HepG2 (cell line): ENCODE results near the gene SHROOM1. TPM values are rescaled to one million over a fixed set of nuclear protein-coding genes. Genes with fewer than 3 reads are reported as not detected.

ENCODE experiments used
- ATAC-seq: fragments of 200-7000 bp; cut with Tn5 transposase; 3 replicates; pipeline ENCODE4 v1.9.1; 2020; ENCODE audit warnings: mild to moderate bottlenecking, moderate library complexity
- BruUV-seq: library from RNA; stranded (reverse); fragments of 400-500 nt; replicated peaks from 2 replicates; lab custom pipeline; 2021; lab: Mats Ljungman, UMichigan
- CTCF ChIA-PET: fragments of 300-600 bp; formaldehyde crosslinking; extraction: SDS; loops from one replicate; lab custom pipeline; 2021; ENCODE audit warnings: low total read pairs, inconsistent platforms, low intra/inter-chr PET ratio; lab: Yijun Ruan, JAX
- POLR2A ChIA-PET: fragments of 350-600 bp; sonication (Branson Sonifier 250); formaldehyde crosslinking; loops from one replicate; lab custom pipeline; 2020; ENCODE audit warnings: antibody characterized with exemption, inconsistent platforms; lab: Yijun Ruan, JAX
- DNase-seq: peaks from one replicate; pipeline ENCODE4 v3.0.0-alpha.2; 2015; ENCODE audit warnings: low spot score
- FAIRE-seq: peaks from 3 replicates; lab custom pipeline; 2011; peaks lifted over from hg19 to GRCh38; lab: Jason Lieb, UNC
- H2AFZ ChIP-seq: one replicate; pipeline ENCODE4 v1.6.1; 2011; ENCODE audit warnings: low read length, inconsistent platforms
- H3K27ac ChIP-seq: fragments of 300-600 bp; 3 replicates; pipeline ENCODE4 v1.8.0; 2011; ENCODE audit warnings: mixed run types, mild to moderate bottlenecking, mixed read lengths, low read length, inconsistent platforms; ENCODE audit not compliant: insufficient read depth; ENCODE audit errors: extremely low read length
- H3K27me3 ChIP-seq, 2 experiments: fragments of 200-600 bp in 1 of 2; 2 replicates in 1 of 2; 3 replicates in 1 of 2; pipeline versions ENCODE4 v1.6.0 to v1.8.0; 2011; ENCODE audit warnings: low read length in 2 of 2, mild to moderate bottlenecking in 2 of 2, moderate library complexity in 2 of 2, inconsistent platforms in 1 of 2; ENCODE audit not compliant: insufficient read depth in 2 of 2, control insufficient read depth in 1 of 2
- H3K36me3 ChIP-seq, 2 experiments: fragments of 200-600 bp in 1 of 2; replicated peaks in 1 of 2; 2 replicates in 1 of 2; 3 replicates in 1 of 2; pipeline versions ENCODE4 v1.5.1 to v1.8.0; 2011; ENCODE audit warnings: low read length in 2 of 2, inconsistent platforms in 1 of 2; ENCODE audit not compliant: insufficient read depth in 2 of 2, control insufficient read depth in 1 of 2
- H3K4me1 ChIP-seq: 2 replicates; pipeline ENCODE4 v1.5.1; 2012; ENCODE audit warnings: low read length, inconsistent platforms; ENCODE audit not compliant: insufficient read depth
- H3K4me2 ChIP-seq: 2 replicates; pipeline ENCODE4 v1.6.0; 2011; ENCODE audit warnings: low read depth, low read length, inconsistent platforms
- H3K4me3 ChIP-seq, 3 experiments: fragments of 200-600 bp in 1 of 3; sonication (generic), shearing (Covaris generic) in 1 of 3; replicated peaks in 1 of 3; 2 replicates each; pipeline ENCODE4 v1.5.1; 2011 to 2016; ENCODE audit warnings: low read length in 3 of 3, inconsistent platforms in 2 of 3, low read depth in 2 of 3, mild to moderate bottlenecking in 2 of 3, control low read depth in 1 of 3, mixed read lengths in 1 of 3; ENCODE audit not compliant: insufficient read depth in 1 of 3
- H3K79me2 ChIP-seq: one replicate; pipeline ENCODE4 v1.6.1; 2011; ENCODE audit warnings: low read length, inconsistent platforms; ENCODE audit not compliant: insufficient read depth
- H3K9ac ChIP-seq: 2 replicates; pipeline ENCODE4 v1.6.0; 2011; ENCODE audit warnings: mild to moderate bottlenecking, low read depth, low read length, inconsistent platforms; ENCODE audit not compliant: insufficient read depth
- H3K9me3 ChIP-seq: 2 replicates; pipeline ENCODE4 v1.5.1; 2012; ENCODE audit warnings: mild to moderate bottlenecking, low read length
- H4K20me1 ChIP-seq: 2 replicates; pipeline ENCODE4 v1.6.0; 2011; ENCODE audit warnings: inconsistent platforms, mild to moderate bottlenecking, low read length, moderate library complexity; ENCODE audit not compliant: insufficient read depth
- ATRX ChIP-seq: sonication (generic); formaldehyde crosslinking; IDR thresholded peaks from 2 replicates; pipeline ENCODE4 v1.4.0; 2020; ENCODE audit warnings: missing genetic modification reagents, borderline replicate concordance
- FOXP1 ChIP-seq, 2 experiments: fragments of 450-650 bp in 1 of 2; IDR thresholded peaks; 2 replicates each; pipeline ENCODE4 v1.6.1; 2017 to 2018; ENCODE audit warnings: antibody characterized with exemption in 1 of 2
- WGBS: methylation state at CpG from one replicate; pipeline ENCODE4 v1.1.6; 2017; ENCODE audit warnings: low lambda C conversion rate; 5-methylcytosine and 5-hydroxymethylcytosine counted together
- in situ Hi-C: cut with HindIII; loops from 2 replicates; pipeline ENCODE4 v1.10.0; 2017; ENCODE audit warnings: low pct_unique_long_range_greater_than_20kb; ENCODE audit not compliant: extremely low pct_ligation_motif_present
- intact Hi-C: fragments of 100-400 bp; cut with micrococcal nuclease; formaldehyde crosslinking; loops from one replicate; pipeline ENCODE4 v1.10.0; 2022; ENCODE audit not compliant: unreplicated experiment
- polyA plus RNA-seq, 8 experiments: library from polyadenylated mRNA; depleted of rRNA in 3 of 8; stranded (reverse) in 7 of 8; unstranded in 1 of 8; fragments of >200 nt; fragmentation: Illumina TruSeq in 4 of 8; extraction: Trizol in 4 of 8; gene quantifications; 2 replicates each; pipeline versions ENCODE4 v1.2.1 to v1.2.3, GENCODE V29; 2011 to 2016; ENCODE audit warnings: low read depth in 4 of 8, missing spikeins in 1 of 8, mixed read lengths in 1 of 8; ENCODE audit not compliant: insufficient read depth in 1 of 8
- total RNA-seq, 5 experiments: library from RNA; depleted of rRNA; stranded (reverse); fragments of >200 nt; fragmentation: Illumina TruSeq; extraction: Trizol; gene quantifications; 2 replicates each; pipeline ENCODE4 v1.2.3, GENCODE V29; 2016; ENCODE audit warnings: low read depth in 1 of 5
- TF ChIP-seq, protein P1 (sequence below): fragments of 450-650 bp; IDR thresholded peaks from 2 replicates; pipeline ENCODE4 v1.6.1; 2017; ENCODE audit warnings: mild to moderate bottlenecking
- TF ChIP-seq, protein P2 (sequence below): IDR thresholded peaks from 2 replicates; pipeline ENCODE4 v1.6.1; 2016; ENCODE audit warnings: missing biosample characterization, missing genetic modification reagents, low read depth

SHROOM1 gene
- total and polyA plus RNA-seq, 2 of the 13 experiments (the other 11 are each of a cell fraction or from before 2014, with no cell fraction given), result 18.2 to 25.7 TPM

GRCh38 chr5:132772291-132773070 is 58.0 kb downstream of the SHROOM1 start:
- POLR2A ChIA-PET, result interaction anchor here (1.8 kb wide), 1 partner anchor 48 kb away, joined by 6 read pairs; no protein-coding TSS in a partner anchor
- TF ChIP-seq, protein P1, sequence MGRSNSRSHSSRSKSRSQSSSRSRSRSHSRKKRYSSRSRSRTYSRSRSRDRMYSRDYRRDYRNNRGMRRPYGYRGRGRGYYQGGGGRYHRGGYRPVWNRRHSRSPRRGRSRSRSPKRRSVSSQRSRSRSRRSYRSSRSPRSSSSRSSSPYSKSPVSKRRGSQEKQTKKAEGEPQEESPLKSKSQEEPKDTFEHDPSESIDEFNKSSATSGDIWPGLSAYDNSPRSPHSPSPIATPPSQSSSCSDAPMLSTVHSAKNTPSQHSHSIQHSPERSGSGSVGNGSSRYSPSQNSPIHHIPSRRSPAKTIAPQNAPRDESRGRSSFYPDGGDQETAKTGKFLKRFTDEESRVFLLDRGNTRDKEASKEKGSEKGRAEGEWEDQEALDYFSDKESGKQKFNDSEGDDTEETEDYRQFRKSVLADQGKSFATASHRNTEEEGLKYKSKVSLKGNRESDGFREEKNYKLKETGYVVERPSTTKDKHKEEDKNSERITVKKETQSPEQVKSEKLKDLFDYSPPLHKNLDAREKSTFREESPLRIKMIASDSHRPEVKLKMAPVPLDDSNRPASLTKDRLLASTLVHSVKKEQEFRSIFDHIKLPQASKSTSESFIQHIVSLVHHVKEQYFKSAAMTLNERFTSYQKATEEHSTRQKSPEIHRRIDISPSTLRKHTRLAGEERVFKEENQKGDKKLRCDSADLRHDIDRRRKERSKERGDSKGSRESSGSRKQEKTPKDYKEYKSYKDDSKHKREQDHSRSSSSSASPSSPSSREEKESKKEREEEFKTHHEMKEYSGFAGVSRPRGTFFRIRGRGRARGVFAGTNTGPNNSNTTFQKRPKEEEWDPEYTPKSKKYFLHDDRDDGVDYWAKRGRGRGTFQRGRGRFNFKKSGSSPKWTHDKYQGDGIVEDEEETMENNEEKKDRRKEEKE, result no peak
- TF ChIP-seq, protein P2, sequence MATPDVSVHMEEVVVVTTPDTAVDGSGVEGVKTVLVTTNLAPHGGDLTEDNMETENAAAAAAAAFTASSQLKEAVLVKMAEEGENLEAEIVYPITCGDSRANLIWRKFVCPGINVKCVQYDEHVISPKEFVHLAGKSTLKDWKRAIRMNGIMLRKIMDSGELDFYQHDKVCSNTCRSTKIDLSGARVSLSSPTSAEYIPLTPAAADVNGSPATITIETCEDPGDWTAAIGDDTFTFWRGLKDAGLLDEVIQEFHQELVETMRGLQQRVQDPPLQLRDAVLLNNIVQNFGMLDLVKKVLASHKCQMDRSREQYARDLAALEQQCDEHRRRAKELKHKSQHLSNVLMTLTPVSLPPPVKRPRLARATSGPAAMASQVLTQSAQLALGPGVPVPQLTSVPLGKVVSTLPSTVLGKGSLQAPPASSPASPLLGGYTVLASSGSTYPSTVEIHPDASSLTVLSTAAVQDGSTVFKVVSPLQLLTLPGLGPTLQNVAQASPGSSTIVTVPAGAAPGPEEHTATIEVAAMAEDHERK (CRISPR knock-in tag), result no peak
- TF ChIP-seq FOXP1 (IDR thresholded peaks at IDR 0.05), result no peak
- TF ChIP-seq FOXP1 (CRISPR knock-in tag; IDR thresholded peaks at IDR 0.05), result no peak
- TF ChIP-seq ATRX (CRISPR knock-in tag), result no peak
- 88% methylated on average over 7 of the region's 8 CpGs for WGBS
- Histone ChIP-seq H3K4me3 (no peak overlapping the region), H4K20me1 (no peaks in the 10 kb centered on the region), H3K27me3 (no peaks in the 10 kb centered on the region), H3K27ac (peak overlapping the region; percentile 71), H3K9ac (no peak overlapping the region), H3K36me3 (peaks cover 0 to 4% of the 10 kb centered on the region in 2 experiments; a peak in 1 of 5 replicates), H3K4me2 (peak overlapping the region; percentile 47; the same call in 1 of the 2 replicates), H3K79me2 (peaks cover 69% of the 10 kb centered on the region), H3K9me3 (no peaks in the 10 kb centered on the region), H3K4me1 (peaks cover 57% of the 10 kb centered on the region), H2AFZ (no peak overlapping the region)
- no TSS peak for BruUV-seq
- ATAC-seq, result no peak
- CTCF ChIA-PET, result no interaction called here
- intact Hi-C loops (no loop called here), in situ Hi-C loops (loop anchor here (5.0 kb wide), 1 partner anchor 45 kb away; no protein-coding TSS in a partner anchor)
- FAIRE-seq, result no peak
- DNase-seq, result no peak
